ENCODE results near the gene PRDM2. TPM values are rescaled to one million over a fixed set of nuclear protein-coding genes. Genes with fewer than 3 reads are reported as not detected.

The PRDM2 gene
- total RNA-seq, 4 donors from 2014 or later, result 26.3 to 39.5 (median 34.6) TPM

- DNase-seq (ENCODE audit: low spot score), result no peak
- no peak for TF ChIP-seq CTCF (IDR thresholded peaks at IDR 0.05)
- ATAC-seq (ENCODE audit: low FRiP score), result no peak
Observed at GRCh38 chr1:13771745-13772144, 71.8 kb downstream of the PRDM2 start.

DNA sequence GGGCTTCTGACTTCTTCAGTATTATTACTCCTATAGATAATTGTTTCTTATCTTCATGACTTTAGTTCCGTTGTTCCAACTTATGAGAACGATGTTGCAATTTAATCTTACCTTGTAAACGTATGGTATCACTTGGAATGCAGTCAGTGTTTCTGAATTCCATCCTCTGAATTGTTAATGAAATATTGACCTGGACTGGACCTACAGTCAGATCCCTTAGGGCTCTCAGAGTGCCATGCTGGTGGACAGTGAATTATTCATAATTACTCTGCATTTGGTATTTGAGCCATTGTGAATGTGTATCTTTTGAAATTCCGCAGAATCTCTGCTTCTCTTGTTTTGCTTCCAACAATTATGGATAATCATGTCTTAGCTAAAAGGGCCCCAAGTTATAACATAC is 72.3 kb downstream of the PRDM2 start:
- no peak for DNase-seq (ENCODE audit: low spot score)
- no peak for ATAC-seq (ENCODE audit: low FRiP score)
- no peak for TF ChIP-seq CTCF (IDR thresholded peaks at IDR 0.05)

GRCh38 chr1:13774121-13774520 is 74.1 kb downstream of the PRDM2 start:
- no peak for TF ChIP-seq CTCF (IDR thresholded peaks at IDR 0.05)
- DNase-seq (ENCODE audit: low spot score), result no peak
- ATAC-seq (ENCODE audit: low FRiP score), result no peak

DNA sequence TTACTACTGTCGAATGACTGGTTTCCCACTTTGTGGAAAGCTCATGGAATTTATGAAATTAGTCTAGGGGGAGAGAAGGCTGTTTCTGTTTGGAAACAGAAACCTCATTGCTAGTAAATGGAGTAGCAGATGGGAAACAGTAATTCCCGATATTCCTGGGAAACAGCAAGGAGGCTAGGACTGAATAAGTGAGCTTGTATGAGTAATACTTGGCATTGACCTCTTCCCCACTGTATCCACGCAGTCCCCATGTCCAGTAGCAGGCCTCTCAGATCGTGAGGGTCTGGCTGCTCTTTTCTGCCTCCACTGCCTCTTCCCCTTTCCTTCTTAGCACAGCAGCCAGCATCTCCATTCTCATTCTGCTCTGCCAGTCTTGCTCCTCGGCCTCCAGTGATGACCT is 75.5 kb downstream of the PRDM2 start:
- ATAC-seq (ENCODE audit: low FRiP score) (no peak), DNase-seq (ENCODE audit: low spot score) (no peak)
- TF ChIP-seq CTCF (IDR thresholded peaks at IDR 0.05), result no peak

GRCh38 chr1:13775916-13776315 is 75.9 kb downstream of the PRDM2 start:
- DNase-seq (ENCODE audit: low spot score) (no peak), ATAC-seq (ENCODE audit: low FRiP score) (no peak)
- TF ChIP-seq CTCF (IDR thresholded peaks at IDR 0.05), result no peak

GRCh38 chr1:13778431-13778830 is 78.4 kb downstream of the PRDM2 start:
- DNase-seq (ENCODE audit: low spot score) (no peak), ATAC-seq (ENCODE audit: low FRiP score) (no peak)
- TF ChIP-seq CTCF (IDR thresholded peaks at IDR 0.05), result no peak

- DNase-seq (ENCODE audit: low spot score), result no peak
- no peak for ATAC-seq (ENCODE audit: low FRiP score)
Observed at GRCh38 chr1:13779930-13780329, 79.9 kb downstream of the PRDM2 start.

More at GRCh38 chr1:13779930-13780329, 79.9 kb downstream of the PRDM2 start:
- no peak for TF ChIP-seq CTCF (IDR thresholded peaks at IDR 0.05)
